Measurements from ENCODE around the gene DDI1. TPM values are rescaled to one million over a fixed set of nuclear protein-coding genes. Genes with fewer than 3 reads are reported as not detected.

DDI1 gene
- total and polyA plus RNA-seq, 9 of the 15 experiments (the other 6 are each of a cell fraction or from before 2014, with no cell fraction given), result not detected

- ChIA-PET POLR2A (no interaction called here), CTCF (ENCODE audit: low intra/inter-chr PET ratio) (no interaction called here)
- no TSS peak for BruUV-seq (replicated peaks)
- DNase-seq (ENCODE audit: extremely low read depth in 1 of 4, low spot score in 3 of 4) (no peak), ATAC-seq (no peak), FAIRE-seq (no peak)
- no peak for TF ChIP-seq ELK1 (CRISPR knock-in tag; IDR thresholded peaks at IDR 0.05)
- no peak for TF ChIP-seq TAF7 (tag; IDR thresholded peaks at IDR 0.05)
- TF ChIP-seq PTBP1 (IDR thresholded peaks at IDR 0.05; ENCODE audit: low read depth, low read length), result no peak
- TF ChIP-seq ARID1B (IDR thresholded peaks at IDR 0.05), result no peak
- no peak for TF ChIP-seq ID3 (CRISPR knock-in tag; IDR thresholded peaks at IDR 0.05)
- TF ChIP-seq ID3 (tag; IDR thresholded peaks at IDR 0.05), result no peak
- no peak for TF ChIP-seq FOXP1 (CRISPR knock-in tag; IDR thresholded peaks at IDR 0.05)
- TF ChIP-seq ZNF316 (IDR thresholded peaks at IDR 0.05), result no peak
- TF ChIP-seq ESRRB (CRISPR knock-in tag; IDR thresholded peaks at IDR 0.05; ENCODE audit: borderline replicate concordance), result no peak
- no peak for TF ChIP-seq ZFP36 (IDR thresholded peaks at IDR 0.05; ENCODE audit: low read depth, low read length, partially characterized antibody)
- no peak for TF ChIP-seq PREB (CRISPR knock-in tag; IDR thresholded peaks at IDR 0.05)
- no peak for TF ChIP-seq POLR2B (IDR thresholded peaks at IDR 0.05; ENCODE audit: low read depth, partially characterized antibody)
- no peak for TF ChIP-seq PPARD (CRISPR knock-in tag; IDR thresholded peaks at IDR 0.05)
- no peak for TF ChIP-seq CCNT2 (IDR thresholded peaks at IDR 0.05; ENCODE audit: borderline replicate concordance, extremely low read depth, insufficient read length, low read depth, low read length)
- TF ChIP-seq NFXL1 (CRISPR knock-in tag; IDR thresholded peaks at IDR 0.05), result no peak
- TF ChIP-seq MTA2 (IDR thresholded peaks at IDR 0.05; ENCODE audit: low read depth), result no peak
- TF ChIP-seq HMG20B (CRISPR knock-in tag; IDR thresholded peaks at IDR 0.05), result no peak
- TF ChIP-seq RBFOX2 (IDR thresholded peaks at IDR 0.05; ENCODE audit: low read depth, low read length), result no peak
- TF ChIP-seq BRCA1 (IDR thresholded peaks at IDR 0.05), result no peak
- no peak for TF ChIP-seq BRCA1 (CRISPR knock-in tag; IDR thresholded peaks at IDR 0.05)
- no peak for TF ChIP-seq SRSF1 (IDR thresholded peaks at IDR 0.05; ENCODE audit: low read depth, low read length)
- Histone ChIP-seq H3K4me1 (replicated peaks in 1 of 2; ENCODE audit: control insufficient read depth in 2 of 2, insufficient read depth in 2 of 2, low read length in 2 of 2) (no peaks in the 10 kb centered on the region), H3K4me2 (ENCODE audit: insufficient read depth, low read length) (no peak overlapping the region), H3K27ac (ENCODE audit: extremely low read depth, low read depth, low read length) (no peak overlapping the region), H3K79me2 (ENCODE audit: control insufficient read depth, insufficient read depth, low read length) (no peaks in the 10 kb centered on the region), H3K36me3 (ENCODE audit: control insufficient read depth, insufficient read depth, low read length) (no peaks in the 10 kb centered on the region), H3K4me3 (no peak overlapping the region), H4K20me1 (replicated peaks; ENCODE audit: control insufficient read depth, insufficient read depth, low read length) (no peaks in the 10 kb centered on the region), H2AFZ (ENCODE audit: low read depth, low read length) (no peak overlapping the region), H3K9me3 (replicated peaks; ENCODE audit: control insufficient read depth, insufficient read depth, low read depth, low read length) (0 out of 2 replicates have a peak, but pooled peaks cover 2% of the 10 kb centered on the region), H3K9me1 (ENCODE audit: control insufficient read depth, insufficient read depth, low read length) (no peaks in the 10 kb centered on the region), H3K9ac (ENCODE audit: insufficient read depth in 1 of 2, low read depth in 2 of 2, low read length in 2 of 2) (no peak overlapping the region), H3K27me3 (ENCODE audit: control insufficient read depth in 2 of 2, insufficient read depth in 2 of 2, low read length in 2 of 2) (no peaks in the 10 kb centered on the region)
- in situ Hi-C loops (cut with MboI) (no loop called here), intact Hi-C loops (cut with micrococcal nuclease) (no loop called here)
- 2% methylated on average over 3 of the region's 3 CpGs for WGBS (ENCODE audit: insufficient coverage, low coverage, missing lambda C conversion rate)
Observed at GRCh38 chr11:104009744-104010143, 26.7 kb upstream of the DDI1 start.
